Stimulated activated CD8-positive, alpha-beta memory T cell treated with anti-CD3 and anti-CD28 coated beads, Interleukin-12 subunit alpha, Interleukin-12 subunit beta, amount 100 ng/mL, for 24 hours (primary cell): Measurements from ENCODE around the gene ZNF101.

Experiments
- DNase-seq: peaks from one replicate; pipeline ENCODE4 v3.0.0-alpha.2; 2020; ENCODE audit errors: extremely low read depth

ZNF101 gene

DNA sequence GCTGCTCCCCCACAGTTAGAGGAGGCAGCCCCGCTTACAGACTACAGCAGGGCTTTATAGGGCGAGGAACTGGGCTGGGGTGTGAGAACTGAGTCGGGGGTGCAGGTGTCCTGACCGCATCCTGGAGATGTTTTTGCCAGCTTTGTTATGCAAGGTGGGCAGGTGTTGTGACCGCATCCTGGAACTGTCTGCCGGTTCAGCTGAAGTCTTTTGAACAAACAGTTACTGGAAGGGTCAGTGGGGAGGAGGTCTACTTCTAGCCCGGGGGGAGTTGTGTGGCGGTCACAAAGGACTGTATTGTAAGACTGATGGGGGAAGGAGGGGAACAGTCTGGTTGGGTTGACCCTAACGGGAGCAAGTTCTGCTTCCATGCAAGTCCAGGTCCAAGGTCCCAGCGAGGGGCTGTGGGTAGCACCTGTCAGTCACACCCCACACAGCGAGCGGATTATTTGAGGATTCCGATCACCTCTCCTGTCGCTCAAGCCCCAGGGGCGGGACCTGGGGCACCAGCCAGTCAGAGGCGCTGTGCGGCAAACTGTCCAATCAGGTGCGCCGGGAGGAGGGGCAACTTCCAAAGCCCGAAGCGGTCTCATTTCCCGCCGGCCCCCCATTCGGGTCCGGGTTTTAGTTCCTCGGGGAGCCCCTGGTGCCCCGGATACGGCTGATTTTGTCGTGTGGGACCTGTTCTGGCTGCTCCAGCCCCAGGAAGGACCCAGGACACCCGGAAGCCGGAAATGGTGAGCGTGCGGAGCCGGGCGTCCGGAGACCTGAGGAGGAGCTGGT lies at the start of gene ZNF101:
TSS of gene ZNF101 (plus strand) at position 610 of the 783 bp plus-strand sequence. CDS start at position 735, 125 bp downstream.
- DNase-seq, result peak; percentile 88

DNA sequence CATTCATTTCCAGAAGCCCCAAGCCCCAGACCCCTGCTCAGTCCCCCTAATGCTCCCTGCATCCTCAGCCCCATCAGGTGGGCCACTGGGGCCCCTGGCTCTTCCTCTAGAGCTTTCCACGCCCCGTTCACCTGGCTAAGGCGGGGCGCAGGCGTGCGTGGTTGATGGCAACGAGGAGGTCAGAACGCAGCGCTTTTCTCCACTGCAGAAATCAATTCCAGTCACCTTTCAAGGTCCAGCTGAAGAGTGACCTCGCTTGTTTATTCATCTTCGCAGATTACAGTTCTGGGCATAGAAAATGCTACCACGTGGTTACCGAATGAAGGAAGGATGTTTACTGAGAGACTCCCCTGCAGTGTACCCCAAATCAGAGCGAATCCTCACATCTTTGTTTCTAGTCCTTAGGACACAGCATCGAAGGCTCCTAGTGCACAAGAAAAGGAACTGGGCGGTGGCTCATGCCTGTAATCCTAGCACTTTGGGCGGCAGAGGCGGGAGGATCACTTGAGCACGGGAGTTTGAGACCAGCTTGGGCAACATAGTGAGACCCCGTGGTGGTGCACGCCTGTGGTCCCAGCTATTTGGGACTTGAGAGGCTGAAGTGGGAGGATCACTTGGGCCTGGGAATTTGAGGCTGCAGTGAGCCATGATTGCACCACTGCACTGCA lies 49.3 kb upstream of the ZNF101 start:
- DNase-seq, result no peak

DNA sequence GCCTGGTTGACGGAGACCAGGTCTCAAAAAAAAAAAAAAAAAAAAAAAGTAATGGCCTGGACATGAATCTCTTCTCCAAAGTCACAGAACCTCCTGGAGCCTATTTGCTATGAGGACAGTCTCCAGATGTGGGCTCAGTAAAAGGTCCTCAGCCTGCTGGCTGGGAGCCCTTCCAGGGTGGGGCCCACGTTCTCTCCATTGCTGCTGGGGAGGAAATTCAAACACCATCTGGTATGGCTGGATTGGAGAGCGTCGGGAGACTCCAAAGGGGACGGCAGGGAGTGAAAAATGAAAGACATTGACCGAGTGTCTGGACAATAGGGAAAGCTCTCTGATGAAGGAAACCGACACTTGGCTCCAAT lies 48.8 kb upstream of the ZNF101 start:
- no peak for DNase-seq

DNA sequence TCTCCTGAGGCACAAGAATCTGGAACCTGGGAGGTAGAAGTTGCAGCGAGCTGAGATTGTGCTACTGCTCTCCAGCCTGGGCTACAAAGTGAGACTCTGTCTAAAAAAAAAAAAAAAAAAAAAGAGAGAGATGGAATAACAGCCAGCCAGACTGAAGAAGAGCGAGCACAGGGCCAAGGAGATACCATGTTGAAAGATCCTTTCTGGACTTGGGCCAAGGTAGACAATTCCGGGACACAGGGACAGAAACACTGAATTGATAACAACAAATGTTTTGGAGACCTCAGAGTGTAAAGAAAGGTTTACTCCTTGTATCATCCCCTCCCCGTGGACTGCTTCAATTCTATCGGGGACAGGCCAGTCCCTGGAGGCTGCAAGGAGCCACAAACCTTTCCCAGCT lies 45.3 kb upstream of the ZNF101 start:
- no peak for DNase-seq

DNA sequence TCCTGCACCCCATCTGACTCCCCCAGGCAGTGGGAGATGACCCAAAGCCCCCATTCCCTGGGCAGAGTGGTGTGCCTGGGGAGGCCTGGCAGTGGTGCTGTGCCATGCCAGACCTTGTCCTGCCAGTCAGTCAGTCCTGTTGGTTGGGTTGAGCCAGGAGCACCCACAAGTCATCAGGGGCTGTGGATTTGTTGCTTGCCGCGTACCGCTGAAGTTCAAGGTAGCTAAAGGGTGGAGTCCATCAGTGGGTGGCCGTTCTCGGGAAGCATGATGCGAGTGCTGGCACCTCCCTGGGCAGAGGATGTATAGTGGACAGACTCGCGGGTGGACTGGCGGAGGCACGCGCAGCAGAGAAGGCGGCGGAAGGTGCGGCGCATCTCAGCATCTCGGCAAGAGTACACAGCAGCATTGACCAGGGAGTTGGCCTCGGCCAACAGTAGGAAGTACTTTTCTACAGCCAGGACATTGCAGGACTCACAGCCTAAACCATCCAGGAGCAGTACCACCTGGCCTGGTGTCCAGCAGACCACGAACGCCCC lies 44.5 kb upstream of the ZNF101 start:
- no peak for DNase-seq

DNA sequence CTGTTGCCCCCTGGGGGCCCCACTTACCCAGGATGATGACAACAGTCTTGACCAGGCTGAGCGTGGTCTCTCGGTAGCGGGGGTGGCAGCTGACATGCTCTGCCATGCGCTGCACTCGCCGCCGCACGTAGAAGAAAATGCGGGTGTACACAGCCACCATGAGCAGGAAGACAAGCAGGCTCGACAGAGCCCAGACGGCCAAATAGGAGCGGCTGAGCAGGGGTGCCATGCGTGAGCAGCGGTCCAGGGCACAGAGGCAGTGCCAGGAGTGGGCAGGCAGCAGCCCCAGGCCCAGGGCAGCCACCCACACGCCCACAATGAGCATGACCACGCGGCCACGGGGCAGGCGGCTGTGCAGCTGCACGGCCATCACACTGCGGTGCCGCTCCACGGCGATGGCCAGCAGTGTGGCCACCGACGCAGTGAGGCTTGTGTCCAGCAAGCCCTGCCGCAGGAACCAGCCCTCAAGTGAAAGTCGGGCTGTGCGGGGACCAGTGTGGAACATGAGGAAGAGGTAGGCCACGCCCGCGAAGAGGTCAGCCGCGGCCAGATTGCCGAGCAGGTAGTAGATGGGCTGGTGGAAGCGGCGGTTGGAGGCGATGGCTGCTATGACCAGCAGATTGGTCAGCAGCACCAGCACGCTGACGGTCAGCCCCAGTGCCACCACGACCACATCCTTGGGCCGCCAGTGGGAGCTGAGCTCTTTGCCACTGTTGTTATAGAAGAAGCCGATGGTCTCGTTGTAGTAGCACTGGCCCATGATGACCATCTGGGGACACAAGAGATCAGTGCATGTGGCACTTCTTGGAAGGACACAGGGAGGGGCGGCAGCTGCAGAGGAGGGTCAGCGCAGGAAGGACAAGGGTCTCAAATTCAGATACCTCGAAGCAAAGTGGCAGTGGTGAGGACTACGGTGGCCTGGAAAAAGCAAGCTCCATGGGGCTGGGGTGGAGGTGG lies 41.8 kb upstream of the ZNF101 start:
- DNase-seq, result no peak

DNA sequence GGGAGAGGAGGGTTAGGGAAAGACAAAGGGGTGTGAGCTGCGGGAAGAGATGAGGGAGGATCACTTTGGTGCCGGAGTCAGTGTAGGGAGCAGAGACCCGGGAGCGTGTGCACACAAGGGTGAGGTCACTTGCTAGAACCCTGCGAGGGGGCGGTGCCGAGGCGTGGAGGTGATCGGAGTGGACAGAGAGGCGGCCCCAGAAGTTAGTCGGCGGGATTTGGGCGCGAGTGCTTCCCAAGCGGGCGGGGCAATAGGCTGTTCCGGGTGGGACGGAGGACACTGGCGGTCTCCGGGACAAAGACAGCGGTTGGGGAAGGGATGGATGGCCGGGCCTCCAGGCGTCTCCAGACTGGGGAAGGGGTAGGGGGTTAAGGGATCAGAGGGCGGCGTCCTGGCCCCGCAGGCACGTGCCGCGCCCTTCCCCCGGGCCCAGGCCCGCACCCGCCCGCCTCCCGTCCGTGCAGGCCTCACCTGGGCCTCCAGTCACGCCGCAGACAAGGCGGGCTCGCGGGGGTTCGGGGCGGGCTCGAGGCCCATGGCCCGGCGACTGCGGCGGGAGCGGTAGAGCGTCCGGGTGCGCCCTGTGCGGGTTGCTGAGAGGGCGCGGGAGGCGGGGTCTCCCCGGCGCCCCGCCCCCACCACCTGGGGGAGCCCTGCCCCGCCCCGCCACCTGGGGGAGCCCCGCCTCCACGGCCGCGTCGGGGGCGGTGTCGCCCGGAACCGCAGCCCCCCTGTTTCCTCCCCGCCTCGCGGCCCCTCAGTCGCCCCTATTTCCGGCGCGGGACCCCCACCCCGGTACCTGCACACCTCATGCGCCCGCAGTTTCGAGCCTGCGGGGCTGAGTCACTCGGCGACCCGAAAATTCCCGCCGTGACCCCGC lies 40.8 kb upstream of the ZNF101 start, which contains the start of gene LPAR2:
TSS of gene LPAR2 (minus strand) at position 600 of the 880 bp plus-strand sequence. CDS start 945 bp downstream, outside the sequence.
- DNase-seq, result no peak

DNA sequence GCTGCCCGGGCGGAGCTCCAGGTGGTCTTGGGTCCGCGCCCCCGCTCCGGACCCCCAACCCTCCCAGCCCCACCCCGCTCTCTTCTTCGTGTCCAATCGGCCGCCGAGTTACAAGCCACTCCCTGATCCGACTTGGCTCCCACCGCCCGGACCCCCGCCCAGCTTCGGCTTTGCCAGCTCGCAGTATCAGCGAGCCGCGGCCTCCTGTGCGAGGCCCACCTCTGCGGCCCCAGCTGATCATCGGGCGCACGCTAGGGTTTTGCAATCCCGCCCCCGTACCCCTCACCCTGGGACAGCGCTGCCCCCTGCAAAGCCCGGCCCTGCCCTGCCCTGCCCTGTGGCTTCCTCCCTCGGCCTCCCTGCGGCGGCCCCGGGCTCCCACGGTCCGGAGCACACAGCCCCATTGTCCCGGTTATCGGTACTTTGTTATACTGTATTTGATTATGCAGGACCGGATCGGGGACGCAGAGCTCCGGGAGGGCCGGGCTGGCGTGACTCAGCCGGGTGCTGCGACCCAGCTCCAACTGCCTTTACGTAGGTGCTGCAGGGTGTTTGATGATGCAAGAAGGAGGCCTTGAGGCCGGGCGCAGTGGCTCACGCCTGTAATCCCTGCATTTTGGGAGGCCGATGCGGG lies 40.0 kb upstream of the ZNF101 start:
- DNase-seq, result no peak

DNA sequence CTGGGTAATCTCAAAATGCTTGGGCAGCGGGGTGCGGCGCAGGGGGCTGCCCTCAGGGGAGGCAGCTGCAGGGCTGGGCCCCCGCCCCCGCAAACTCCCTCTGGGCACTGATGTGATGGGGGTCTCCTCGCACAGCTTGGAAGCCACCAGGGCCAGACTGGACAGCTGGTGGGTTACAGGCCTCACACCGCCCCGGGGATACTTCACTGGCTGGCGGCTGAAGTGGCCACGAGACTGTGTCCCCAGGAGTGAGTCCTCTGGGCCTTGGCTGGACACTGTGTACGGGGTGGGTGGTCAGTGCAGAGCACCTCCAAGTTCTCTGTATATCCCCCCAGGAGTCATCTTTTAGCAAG lies 38.6 kb upstream of the ZNF101 start:
- no peak for DNase-seq

DNA sequence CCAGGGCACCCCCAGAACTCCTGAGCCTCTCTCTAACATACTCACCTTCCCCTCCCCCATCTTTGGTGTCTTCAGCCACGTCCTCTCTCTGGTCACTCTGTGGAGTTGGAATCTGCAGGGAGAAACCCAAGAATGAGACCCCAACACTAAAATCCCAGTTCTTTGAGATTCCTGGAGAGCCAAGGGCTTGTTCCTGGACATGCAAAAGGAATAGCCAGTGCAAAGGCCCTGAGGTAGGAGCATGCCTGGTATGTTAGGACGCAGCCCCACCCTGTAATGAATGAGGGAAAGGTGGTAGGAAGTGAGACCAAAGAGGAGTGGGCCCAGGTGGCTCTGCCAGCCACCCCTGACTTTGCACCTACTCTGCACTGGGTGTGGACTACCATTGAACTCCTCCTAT lies 38.2 kb upstream of the ZNF101 start:
- DNase-seq, result no peak

DNA sequence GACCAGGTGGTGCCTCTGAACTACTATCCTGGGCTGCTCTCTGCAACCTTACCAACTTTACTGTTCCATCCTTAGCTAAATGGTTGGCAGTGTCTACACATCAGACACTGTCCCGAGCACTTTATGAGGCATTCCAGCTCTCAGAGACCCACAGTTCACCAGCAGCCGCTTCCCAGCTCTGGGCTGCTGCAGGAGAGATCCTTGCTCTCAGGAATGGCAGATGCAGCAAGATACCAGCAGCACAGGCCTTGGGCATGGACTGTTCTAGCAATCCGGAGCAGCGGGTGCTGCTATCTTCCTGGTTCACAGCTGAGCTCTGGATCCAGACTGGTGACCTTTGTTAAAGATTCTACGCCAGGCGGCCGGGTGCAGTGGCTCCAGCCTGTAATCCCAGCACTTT lies 37.3 kb upstream of the ZNF101 start:
- no peak for DNase-seq

DNA sequence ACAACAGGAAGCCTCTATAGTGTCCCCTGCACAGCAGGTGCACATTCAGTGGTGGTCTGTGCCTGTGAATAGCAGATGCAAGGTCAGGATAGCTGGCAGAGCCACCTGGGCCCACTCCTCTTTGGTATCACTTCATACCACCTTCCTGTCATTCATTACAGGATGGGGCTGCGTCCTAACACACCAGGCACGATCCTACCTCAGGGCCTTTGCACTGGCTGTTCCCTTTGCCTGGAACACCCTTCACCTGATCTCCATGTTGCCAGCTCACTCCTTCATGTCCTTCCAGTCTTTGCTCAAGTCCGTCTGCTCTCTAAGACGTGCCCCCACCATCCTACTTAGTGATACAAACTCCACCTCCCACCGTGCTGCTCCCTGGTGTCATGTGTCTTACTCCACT lies 36.0 kb upstream of the ZNF101 start:
- no peak for DNase-seq

DNA sequence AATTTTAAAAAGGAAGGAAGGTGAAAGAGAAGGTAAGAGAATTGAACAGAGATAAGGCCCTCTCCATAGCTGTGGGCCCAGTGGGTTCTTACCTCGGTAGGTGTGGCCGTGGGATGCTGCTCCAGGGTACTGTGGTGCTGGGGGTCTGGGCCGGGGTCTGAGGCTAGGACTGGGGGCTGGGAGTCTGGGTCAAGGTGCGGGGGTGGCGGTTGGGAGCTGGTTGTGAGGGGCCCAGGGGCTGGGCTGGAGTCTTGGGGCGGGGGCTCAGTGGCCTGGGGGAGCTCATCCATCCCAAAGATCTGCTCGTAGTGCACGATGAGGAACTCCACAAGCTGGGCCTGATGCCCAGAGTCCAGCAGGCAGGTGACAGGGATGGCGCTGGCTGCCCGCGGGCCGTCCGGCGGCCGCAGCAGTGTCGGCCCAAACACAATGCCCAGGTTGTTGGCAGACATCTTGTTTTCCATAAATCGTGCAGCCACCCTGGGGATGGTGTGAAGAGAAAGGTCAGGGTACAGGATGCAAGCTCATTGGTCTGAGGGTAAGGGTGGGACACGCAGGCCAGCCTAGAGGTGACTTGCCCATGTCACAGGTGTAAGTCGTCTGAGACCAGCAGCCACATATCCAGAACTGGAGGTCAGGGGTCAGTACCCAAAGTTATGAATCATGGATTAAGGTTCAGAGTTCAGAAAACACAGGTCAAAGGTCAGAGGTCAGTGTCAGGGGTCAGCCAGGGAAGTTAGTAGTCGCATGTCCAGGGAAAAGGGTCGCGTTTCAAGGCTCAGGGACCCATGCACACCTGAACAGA lies 34.7 kb upstream of the ZNF101 start:
- no peak for DNase-seq

DNA sequence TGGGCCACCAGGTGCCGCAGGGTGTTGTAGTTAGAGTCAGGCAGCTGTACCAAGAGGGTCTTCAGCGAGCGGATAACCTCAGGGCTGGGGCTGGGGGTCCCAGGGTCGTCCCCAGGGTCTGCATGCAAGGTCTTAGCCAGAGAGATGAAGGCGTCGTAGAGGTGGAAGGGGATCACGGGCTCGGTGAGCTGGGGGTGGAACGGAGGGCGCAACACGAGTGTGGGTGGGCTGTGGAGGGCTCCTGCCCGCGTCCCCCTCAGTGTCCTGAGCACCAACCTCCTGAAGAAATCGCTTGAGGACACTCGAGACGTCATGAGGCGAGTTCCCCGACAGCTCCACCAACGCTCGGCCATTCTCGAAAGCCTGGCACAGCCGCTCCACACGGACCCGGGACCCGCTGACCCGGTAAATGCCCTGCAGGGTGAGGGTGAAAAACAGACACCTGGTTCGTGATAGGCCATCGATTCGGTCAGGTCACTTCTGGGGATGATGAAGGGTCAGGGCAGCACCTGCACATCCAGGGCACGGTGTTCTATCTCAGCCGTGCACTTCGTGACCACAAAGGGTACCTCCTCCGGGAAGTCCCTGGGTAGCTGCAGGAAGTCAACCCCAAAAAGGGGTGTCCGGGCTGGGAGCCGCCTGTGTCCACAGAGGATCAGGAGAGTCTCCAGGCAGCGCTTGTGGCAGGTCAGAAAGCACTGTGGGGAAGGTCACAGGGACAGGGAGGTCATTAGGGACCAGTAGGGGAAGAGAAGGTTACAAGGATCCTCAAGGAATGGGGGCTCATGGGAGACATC lies 33.9 kb upstream of the ZNF101 start:
- no peak for DNase-seq

DNA sequence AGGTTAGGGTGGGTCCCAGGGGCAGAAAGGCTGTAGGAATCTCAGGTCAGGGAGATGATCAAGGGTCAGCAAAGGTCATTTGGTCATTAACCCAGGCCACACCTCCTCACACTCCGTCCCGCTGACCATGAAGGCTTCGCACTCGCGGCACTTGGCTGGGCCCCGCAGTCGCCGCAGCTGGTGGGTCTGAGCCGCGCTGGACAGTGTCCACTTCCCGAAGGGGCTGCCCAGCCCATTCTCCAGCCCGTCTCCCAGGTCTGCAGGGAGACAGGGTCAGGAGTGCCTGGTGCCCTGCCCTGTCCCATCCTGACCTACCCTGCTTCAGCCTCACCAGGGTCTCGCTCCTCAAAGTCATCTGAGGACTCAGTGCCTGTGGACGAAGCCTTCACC lies 33.3 kb upstream of the ZNF101 start:
- DNase-seq, result no peak

DNA sequence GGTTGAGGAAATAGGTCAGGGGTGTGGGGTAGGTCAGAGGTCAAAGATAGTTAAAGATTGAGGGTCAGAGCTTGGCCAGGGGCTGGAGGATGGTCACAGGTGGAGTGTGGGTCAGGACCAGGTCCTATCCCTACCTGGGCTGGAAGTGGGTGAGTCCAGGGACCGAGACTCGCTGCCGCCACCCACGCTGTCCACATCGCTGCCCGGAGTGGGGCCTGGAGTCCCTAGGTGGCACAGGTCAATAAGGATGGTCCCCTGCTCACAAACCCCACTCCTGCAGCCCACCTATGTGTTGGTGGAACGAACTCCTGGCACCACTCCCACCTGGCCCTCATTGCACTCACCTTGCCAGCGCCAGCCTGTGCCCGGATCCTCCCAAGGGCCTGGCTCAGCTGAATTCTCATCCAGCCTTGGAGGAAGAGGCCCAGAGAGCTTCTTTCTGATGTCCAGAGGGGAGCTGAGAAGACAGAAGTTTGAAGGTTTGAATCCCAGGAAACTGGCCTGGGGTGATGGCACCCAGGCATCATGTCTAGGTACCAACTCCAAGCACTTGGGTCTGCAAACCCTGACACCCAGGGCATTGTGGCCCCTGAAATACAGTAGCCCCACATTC lies 32.0 kb upstream of the ZNF101 start:
- DNase-seq, result no peak

DNA sequence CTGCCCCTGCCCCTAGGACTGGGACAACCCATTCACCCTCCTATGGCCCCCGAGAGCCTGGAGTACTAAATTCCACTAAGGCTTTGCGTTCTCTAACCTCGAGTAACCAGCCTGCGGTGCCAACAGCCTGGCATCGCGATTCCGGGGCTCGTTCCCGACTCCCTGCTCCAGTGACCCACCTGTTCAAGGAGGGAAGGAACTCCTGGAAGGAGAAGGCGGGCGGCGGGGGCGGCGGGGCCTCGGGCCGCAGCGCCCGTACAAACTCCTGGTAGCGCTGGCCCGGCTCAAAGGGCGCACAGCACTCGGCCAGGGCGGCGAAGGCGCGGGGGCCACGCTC lies 31.5 kb upstream of the ZNF101 start:
- DNase-seq, result no peak

DNA sequence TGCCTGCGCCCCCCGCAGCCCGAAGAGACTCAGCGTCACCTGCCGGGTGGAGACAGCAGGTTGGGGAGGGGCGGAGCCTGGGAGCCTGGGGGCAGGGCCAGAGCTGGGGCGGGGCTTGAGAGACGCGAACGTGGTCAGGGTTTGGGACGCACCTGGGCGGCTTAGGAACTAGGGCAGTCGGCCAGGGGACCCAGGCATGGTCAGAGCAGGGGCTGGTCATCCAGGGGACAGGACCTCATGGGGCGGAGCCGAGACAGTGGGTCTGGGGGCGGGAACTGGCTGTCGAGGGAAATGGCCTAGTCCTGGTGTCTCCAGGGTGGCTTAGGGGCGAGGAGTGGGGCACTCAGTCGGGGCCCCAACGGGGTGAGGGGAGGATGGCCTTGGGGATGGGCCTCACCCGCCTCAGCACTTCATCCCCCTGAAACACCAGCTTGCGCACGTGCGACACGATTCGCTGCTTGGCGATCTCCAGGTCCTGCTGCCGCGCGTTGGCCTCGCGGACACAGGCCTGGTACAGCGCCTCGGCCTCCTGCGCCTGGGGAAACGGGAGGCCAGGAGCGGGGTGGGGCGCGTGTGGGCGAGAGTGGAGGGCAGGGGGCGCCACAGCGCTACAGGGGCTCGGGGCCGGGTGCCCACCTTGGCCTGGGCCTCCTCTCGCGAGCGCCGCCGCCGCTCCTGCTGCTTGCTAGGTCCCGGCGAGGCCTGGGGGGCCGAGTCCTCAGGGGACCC lies 31.0 kb upstream of the ZNF101 start:
- no peak for DNase-seq
